Natural killer cell (primary cell): Measurements from ENCODE around the gene SNX5. TPM values are rescaled to one million over a fixed set of nuclear protein-coding genes. Genes with fewer than 3 reads are reported as not detected.

Experiments used
- ATAC-seq, 3 donors: fragments of 150-1000 bp in 2 of 3; fragments of 200-7000 bp in 1 of 3; cut with Tn5 transposase; 1 replicate in 1 of 3; 2 replicates in 2 of 3; pipeline ENCODE4 v1.10.0; 2021; ENCODE audit warnings: mild to moderate bottlenecking in 2 of 3, moderate library complexity in 2 of 3
- DNase-seq, 2 donors: peaks; one replicate each; pipeline versions ENCODE4 v3.0.0 to v3.0.0-alpha.2; 2013 to 2021; ENCODE audit warnings: mixed read lengths in 1 of 2
- H3K27ac ChIP-seq: one replicate; pipeline ENCODE4 v1.5.1; 2013; ENCODE audit warnings: mild to moderate bottlenecking, low read length
- H3K27me3 ChIP-seq: one replicate; pipeline ENCODE4 v1.6.1; 2013; ENCODE audit warnings: low read length; ENCODE audit not compliant: control insufficient read depth, insufficient read depth
- H3K36me3 ChIP-seq: one replicate; pipeline ENCODE4 v1.6.1; 2013; ENCODE audit warnings: low read length; ENCODE audit not compliant: control insufficient read depth, insufficient read depth
- H3K4me1 ChIP-seq: one replicate; pipeline ENCODE4 v1.6.1; 2013; ENCODE audit warnings: low read length; ENCODE audit not compliant: control insufficient read depth, insufficient read depth
- H3K4me3 ChIP-seq: one replicate; pipeline ENCODE4 v1.5.1; 2013; ENCODE audit warnings: low read length
- H3K9me3 ChIP-seq: one replicate; pipeline ENCODE4 v1.6.1; 2013; ENCODE audit warnings: low read length; ENCODE audit not compliant: control insufficient read depth, insufficient read depth
- H3K27ac Mint-ChIP-seq, 2 donors: one replicate each; pipeline ENCODE4 v1.8.0; 2022; ENCODE audit warnings: mild to moderate bottlenecking in 2 of 2, mixed read lengths in 2 of 2, moderate library complexity in 1 of 2
- H3K27me3 Mint-ChIP-seq, 2 donors: one replicate each; pipeline ENCODE4 v1.8.0; 2022; ENCODE audit warnings: low read depth in 2 of 2, mixed read lengths in 2 of 2
- H3K36me3 Mint-ChIP-seq: one replicate; pipeline ENCODE4 v1.8.0; 2022; ENCODE audit warnings: mixed read lengths
- H3K4me1 Mint-ChIP-seq, 2 donors: one replicate each; pipeline ENCODE4 v1.8.0; 2022; ENCODE audit warnings: mixed read lengths in 2 of 2
- H3K4me3 Mint-ChIP-seq: one replicate; pipeline ENCODE4 v1.8.0; 2022; ENCODE audit warnings: mild to moderate bottlenecking, moderate library complexity, mixed read lengths
- H3K9me3 Mint-ChIP-seq, 2 donors: one replicate each; pipeline ENCODE4 v1.8.0; 2022; ENCODE audit warnings: mixed read lengths in 2 of 2
- CTCF ChIP-seq: fragments of 200-600 bp; IDR thresholded peaks from one replicate; pipeline ENCODE4 v1.8.0; 2022; ENCODE audit warnings: antibody characterized with exemption
- WGBS: methylation state at CpG from one replicate; pipeline ENCODE4 v1.1.7; 2013; ENCODE audit warnings: missing lambda C conversion rate; ENCODE audit not compliant: insufficient coverage; 5-methylcytosine and 5-hydroxymethylcytosine counted together
- intact Hi-C: fragments of 100-400 bp; cut with micrococcal nuclease; formaldehyde crosslinking; loops from one replicate; pipeline ENCODE4 v1.14.2; 2022
- total RNA-seq, 4 donors: library from RNA; stranded (reverse); fragments of 120-200 nt in 1 of 4; gene quantifications; one replicate each; pipeline versions ENCODE4 v1.2.3 to v1.2.4, GENCODE V29; 2013 to 2022

Gene SNX5
- total RNA-seq, 3 donors from 2014 or later (not counting 1 experiment from before 2014, with no cell fraction given): 62.3 to 85.4 (median 72.1) TPM

GRCh38 chr20:17901971-17902370, 66.6 kb downstream of the SNX5 start:
- no peaks in the 10 kb centered on the region for H3K27me3 ChIP-seq
- H3K27ac Mint-ChIP-seq: no peak overlapping the region
- no peaks in the 10 kb centered on the region for H3K9me3 ChIP-seq
- H3K36me3 ChIP-seq: no peaks in the 10 kb centered on the region
- ATAC-seq (no peak), DNase-seq (no peak)
- H3K27me3 Mint-ChIP-seq: peaks cover 7 to 15% of the 10 kb centered on the region in 2 donors
- intact Hi-C loops: no loop called here
- H3K4me3 ChIP-seq: no peak overlapping the region
- H3K4me1 ChIP-seq: peaks cover 18% of the 10 kb centered on the region
- H3K4me3 Mint-ChIP-seq: no peak overlapping the region
- no peak overlapping the region for H3K27ac ChIP-seq
- no peaks in the 10 kb centered on the region for H3K36me3 Mint-ChIP-seq
- no peak for TF ChIP-seq CTCF
- H3K4me1 Mint-ChIP-seq: peaks cover 4 to 5% of the 10 kb centered on the region in 2 donors
- 77% methylated on average over 4 of the region's 4 CpGs for WGBS
- H3K9me3 Mint-ChIP-seq: no peaks in the 10 kb centered on the region

- ATAC-seq (peak; percentile 82 to 93 (median 90)), DNase-seq (peak; percentile 64 to 83)
- H3K36me3 Mint-ChIP-seq: peaks cover 5% of the 10 kb centered on the region
- no peak overlapping the region for H3K4me3 ChIP-seq
- no peak overlapping the region for H3K27ac ChIP-seq
- intact Hi-C loops: loop anchor here (1.0 kb wide), 3 partner anchors 216 to 393 kb away; partner anchors contain the start of gene RRBP1
- no peak overlapping the region for H3K27ac Mint-ChIP-seq
- H3K27me3 ChIP-seq: peaks cover 3% of the 10 kb centered on the region
- H3K4me1 Mint-ChIP-seq: peaks cover 15 to 16% of the 10 kb centered on the region in 2 donors
- WGBS: 54% methylated on average over 7 of the region's 7 CpGs
- peak; percentile 97 for TF ChIP-seq CTCF
- H3K9me3 Mint-ChIP-seq: no peaks in the 10 kb centered on the region
- peaks cover 21 to 31% of the 10 kb centered on the region in 2 donors for H3K27me3 Mint-ChIP-seq
- H3K36me3 ChIP-seq: no peaks in the 10 kb centered on the region
- H3K9me3 ChIP-seq: no peaks in the 10 kb centered on the region
- peaks cover 19% of the 10 kb centered on the region for H3K4me1 ChIP-seq
- no peak overlapping the region for H3K4me3 Mint-ChIP-seq
These were observed 70.0 kb downstream of the SNX5 start for GRCh38 chr20:17898548-17898994.

- H3K27ac Mint-ChIP-seq: no peak overlapping the region
These were observed 70.9 kb downstream of the SNX5 start for GRCh38 chr20:17897566-17898307.

More at GRCh38 chr20:17897566-17898307, 70.9 kb downstream of the SNX5 start:
- Histone ChIP-seq H3K36me3 (no peaks in the 10 kb centered on the region), H3K27me3 (peaks cover 3% of the 10 kb centered on the region), H3K27ac (no peak overlapping the region), H3K9me3 (no peaks in the 10 kb centered on the region), H3K4me3 (no peak overlapping the region), H3K4me1 (peaks cover 15% of the 10 kb centered on the region)
- peaks cover 21 to 27% of the 10 kb centered on the region in 2 donors for H3K27me3 Mint-ChIP-seq
- intact Hi-C loops: loop anchor here (1.0 kb wide), 3 partner anchors 215 to 392 kb away; partner anchors contain the start of gene RRBP1
- peaks cover 12 to 16% of the 10 kb centered on the region in 2 donors for H3K4me1 Mint-ChIP-seq
- no peak for ATAC-seq
- 100% methylated on average over 1 of the region's 1 CpG for WGBS
- no peak for DNase-seq
- no peaks in the 10 kb centered on the region for H3K9me3 Mint-ChIP-seq
- TF ChIP-seq CTCF: no peak
- H3K36me3 Mint-ChIP-seq: peaks cover 5% of the 10 kb centered on the region
- H3K4me3 Mint-ChIP-seq: no peak overlapping the region
